Stimulated activated CD4-positive, alpha-beta T cell treated with anti-CD3 and anti-CD28 coated beads, Interleukin-15, amount 100 ng/mL, for 24 hours (primary cell): Measurements from ENCODE around the gene RHBDF1.

Source experiments
- DNase-seq: peaks from one replicate; pipeline ENCODE4 v3.0.0-alpha.2; 2020

RHBDF1 gene

GRCh38 chr16:72561-73548, at the start of gene RHBDF1:
RHBDF1 (minus strand) TSS chr16:72631; CDS start chr16:65015, 7,616 bp downstream.
- peak; percentile 41 for DNase-seq

GRCh38 chr16:120756-121155, 48.3 kb upstream of the RHBDF1 start:
- DNase-seq, result no peak

- no peak for DNase-seq
Measured at GRCh38 chr16:119835-120491, 47.5 kb upstream of the RHBDF1 start.

- no peak for DNase-seq
Measured at GRCh38 chr16:119295-119694, 46.9 kb upstream of the RHBDF1 start.

GRCh38 chr16:118857-119256, 46.4 kb upstream of the RHBDF1 start:
- DNase-seq, result no peak

- peak; percentile 75 for DNase-seq
Measured at GRCh38 chr16:117379-118365, 45.2 kb upstream of the RHBDF1 start.

- DNase-seq, result no peak
Measured at GRCh38 chr16:116015-116414, 43.6 kb upstream of the RHBDF1 start.

GRCh38 chr16:114327-114726, 41.9 kb upstream of the RHBDF1 start:
- no peak for DNase-seq

GRCh38 chr16:112153-112840, 39.9 kb upstream of the RHBDF1 start:
- no peak for DNase-seq

- DNase-seq, result peak; percentile 57
Measured at GRCh38 chr16:106623-107324, 34.3 kb upstream of the RHBDF1 start.

GRCh38 chr16:105521-105920, 33.1 kb upstream of the RHBDF1 start:
- DNase-seq, result no peak

GRCh38 chr16:104928-105327, 32.5 kb upstream of the RHBDF1 start:
- no peak for DNase-seq

GRCh38 chr16:104355-104754, 31.9 kb upstream of the RHBDF1 start:
- no peak for DNase-seq

- DNase-seq, result no peak
Measured at GRCh38 chr16:102060-102855, 29.8 kb upstream of the RHBDF1 start.

GRCh38 chr16:101586-101985, 29.2 kb upstream of the RHBDF1 start:
- DNase-seq, result no peak

GRCh38 chr16:100989-101388, 28.6 kb upstream of the RHBDF1 start:
- no peak for DNase-seq

GRCh38 chr16:97822-98221, 25.4 kb upstream of the RHBDF1 start:
- DNase-seq, result no peak

- peak; percentile 91 for DNase-seq
Measured at GRCh38 chr16:96935-97381, 24.5 kb upstream of the RHBDF1 start.

GRCh38 chr16:94918-95265, 22.5 kb upstream of the RHBDF1 start:
- DNase-seq, result no peak
